ENCODE results near the gene IMMP2L.
A peak's percentile ranks its signal among the peaks of the same experiment; 100 is the strongest.
"Not testable (repeated sequence)": the region's sequence is repeated elsewhere in the genome, so short reads cannot be mapped to it uniquely, and the experiment has no call there.

The IMMP2L gene

GRCh38 chr7:111593343-111593742, 31.1 kb upstream of the IMMP2L start:
- DNase-seq (ENCODE audit: low read depth), result no peak
- H3K4me3 ChIP-seq (ENCODE audit: control insufficient read depth, low read depth, low read length), result no peak overlapping the region
- TF ChIP-seq CTCF (conservative IDR thresholded peaks at IDR 0.05; ENCODE audit: control insufficient read depth, insufficient read depth, low read depth, low read length), result no peak

- DNase-seq (ENCODE audit: low read depth), result peak; percentile 40
- no peak overlapping the region for H3K4me3 ChIP-seq (ENCODE audit: control insufficient read depth, low read depth, low read length)
- no peak for TF ChIP-seq CTCF (conservative IDR thresholded peaks at IDR 0.05; ENCODE audit: control insufficient read depth, insufficient read depth, low read depth, low read length)
Measured at GRCh38 chr7:111588065-111588433, 25.8 kb upstream of the IMMP2L start.

GRCh38 chr7:111587410-111588064, 25.2 kb upstream of the IMMP2L start:
- TF ChIP-seq CTCF (conservative IDR thresholded peaks at IDR 0.05; ENCODE audit: control insufficient read depth, insufficient read depth, low read depth, low read length), result no peak
- H3K4me3 ChIP-seq (ENCODE audit: control insufficient read depth, low read depth, low read length), result no peak overlapping the region
- DNase-seq (ENCODE audit: low read depth), result peak; percentile 4

- TF ChIP-seq CTCF (conservative IDR thresholded peaks at IDR 0.05; ENCODE audit: control insufficient read depth, insufficient read depth, low read depth, low read length), result no peak
- DNase-seq (ENCODE audit: low read depth), result no peak
- H3K4me3 ChIP-seq (ENCODE audit: control insufficient read depth, low read depth, low read length), result no peak overlapping the region
Measured at GRCh38 chr7:111586711-111587409, 24.6 kb upstream of the IMMP2L start.

- DNase-seq (ENCODE audit: low read depth); H3K4me3 ChIP-seq (ENCODE audit: control insufficient read depth, low read depth, low read length): not testable (repeated sequence)
Measured at GRCh38 chr7:111581784-111582488, 19.6 kb upstream of the IMMP2L start.

- not testable (repeated sequence) for H3K4me3 ChIP-seq (ENCODE audit: control insufficient read depth, low read depth, low read length); DNase-seq (ENCODE audit: low read depth)
Measured at GRCh38 chr7:111581207-111581606, 18.9 kb upstream of the IMMP2L start.

- no peak overlapping the region for H3K4me3 ChIP-seq (ENCODE audit: control insufficient read depth, low read depth, low read length)
- no peak for DNase-seq (ENCODE audit: low read depth)
- TF ChIP-seq CTCF (conservative IDR thresholded peaks at IDR 0.05; ENCODE audit: control insufficient read depth, insufficient read depth, low read depth, low read length), result no peak
Measured at GRCh38 chr7:111578754-111579153, 16.5 kb upstream of the IMMP2L start.
